Ishikawa (cell line): ENCODE results near the gene CUL9.

ENCODE experiments used
- CEBPB ChIP-seq: IDR thresholded peaks from 2 replicates; pipeline ENCODE4 v1.6.1; 2012
- CREB1 ChIP-seq: IDR thresholded peaks from 2 replicates; pipeline ENCODE4 v1.6.1; 2012; ENCODE audit warnings: low read depth
- EGR1 ChIP-seq: IDR thresholded peaks from 2 replicates; pipeline ENCODE4 v1.6.1; 2012
- EP300 ChIP-seq: IDR thresholded peaks from 2 replicates; pipeline ENCODE4 v1.6.1; 2012; ENCODE audit warnings: borderline replicate concordance
- FOXM1 ChIP-seq: IDR thresholded peaks from 2 replicates; pipeline ENCODE4 v1.6.1; 2012; ENCODE audit warnings: low read depth, borderline replicate concordance
- MAX ChIP-seq: IDR thresholded peaks from 2 replicates; pipeline ENCODE4 v1.6.1; 2012
- NFIC ChIP-seq: IDR thresholded peaks from 2 replicates; pipeline ENCODE4 v1.6.1; 2012
- RAD21 ChIP-seq: IDR thresholded peaks from 2 replicates; pipeline ENCODE4 v1.6.1; 2012; ENCODE audit warnings: low read depth
- REST ChIP-seq: IDR thresholded peaks from 2 replicates; pipeline ENCODE4 v1.6.1; 2012; ENCODE audit warnings: low read depth, mild to moderate bottlenecking
- TAF1 ChIP-seq: IDR thresholded peaks from 2 replicates; pipeline ENCODE4 v1.6.1; 2012; ENCODE audit warnings: low read depth, mild to moderate bottlenecking
- TCF12 ChIP-seq: IDR thresholded peaks from 2 replicates; pipeline ENCODE4 v1.6.1; 2012; ENCODE audit warnings: low read depth
- TEAD4 ChIP-seq: IDR thresholded peaks from 2 replicates; pipeline ENCODE4 v1.6.1; 2012
- USF1 ChIP-seq: IDR thresholded peaks from 2 replicates; pipeline ENCODE4 v1.6.1; 2012
- YY1 ChIP-seq: IDR thresholded peaks from 2 replicates; pipeline ENCODE4 v1.6.1; 2012; ENCODE audit warnings: low read depth
- ZBTB7A ChIP-seq: IDR thresholded peaks from 2 replicates; pipeline ENCODE4 v1.6.1; 2012; ENCODE audit warnings: low read depth

Gene CUL9

GRCh38 chr6:43254138-43254817, 72.3 kb downstream of the CUL9 start:
- TF ChIP-seq TAF1: no peak
- no peak for TF ChIP-seq FOXM1
- TF ChIP-seq NFIC: no peak

GRCh38 chr6:43254846-43255245, 72.8 kb downstream of the CUL9 start:
- TF ChIP-seq MAX (no peak), EGR1 (no peak), EP300 (no peak), FOXM1 (no peak), TCF12 (no peak), TEAD4 (no peak), TAF1 (no peak), USF1 (no peak), CEBPB (no peak), CREB1 (no peak), REST (no peak), YY1 (no peak), NFIC (no peak), RAD21 (no peak), ZBTB7A (no peak)

- no peak for TF ChIP-seq EP300
- no peak for TF ChIP-seq ZBTB7A
- no peak for TF ChIP-seq CEBPB
- TF ChIP-seq TEAD4: no peak
- TF ChIP-seq USF1: no peak
- no peak for TF ChIP-seq TCF12
- TF ChIP-seq CREB1: no peak
- no peak for TF ChIP-seq FOXM1
Observed at GRCh38 chr6:43255408-43256054, 73.5 kb downstream of the CUL9 start.

- TF ChIP-seq REST (no peak), CREB1 (no peak), ZBTB7A (no peak), TCF12 (no peak), TAF1 (no peak), TEAD4 (no peak), CEBPB (no peak)
Observed at GRCh38 chr6:43256670-43257366, 74.8 kb downstream of the CUL9 start.

- TF ChIP-seq EP300: no peak
- TF ChIP-seq RAD21: no peak
- no peak for TF ChIP-seq MAX
- TF ChIP-seq TEAD4: no peak
- TF ChIP-seq EGR1: no peak
- no peak for TF ChIP-seq USF1
- no peak for TF ChIP-seq FOXM1
- TF ChIP-seq CEBPB: no peak
- no peak for TF ChIP-seq ZBTB7A
- no peak for TF ChIP-seq REST
- no peak for TF ChIP-seq YY1
- no peak for TF ChIP-seq CREB1
- no peak for TF ChIP-seq TAF1
Observed at GRCh38 chr6:43257367-43258145, 75.6 kb downstream of the CUL9 start.
